ENCODE measurements around the gene GIGYF2. TPM values are rescaled to one million over a fixed set of nuclear protein-coding genes. Genes with fewer than 3 reads are reported as not detected.

Gene GIGYF2
- total RNA-seq, 1 experiment from 2014 or later: 60.6 TPM

DNA sequence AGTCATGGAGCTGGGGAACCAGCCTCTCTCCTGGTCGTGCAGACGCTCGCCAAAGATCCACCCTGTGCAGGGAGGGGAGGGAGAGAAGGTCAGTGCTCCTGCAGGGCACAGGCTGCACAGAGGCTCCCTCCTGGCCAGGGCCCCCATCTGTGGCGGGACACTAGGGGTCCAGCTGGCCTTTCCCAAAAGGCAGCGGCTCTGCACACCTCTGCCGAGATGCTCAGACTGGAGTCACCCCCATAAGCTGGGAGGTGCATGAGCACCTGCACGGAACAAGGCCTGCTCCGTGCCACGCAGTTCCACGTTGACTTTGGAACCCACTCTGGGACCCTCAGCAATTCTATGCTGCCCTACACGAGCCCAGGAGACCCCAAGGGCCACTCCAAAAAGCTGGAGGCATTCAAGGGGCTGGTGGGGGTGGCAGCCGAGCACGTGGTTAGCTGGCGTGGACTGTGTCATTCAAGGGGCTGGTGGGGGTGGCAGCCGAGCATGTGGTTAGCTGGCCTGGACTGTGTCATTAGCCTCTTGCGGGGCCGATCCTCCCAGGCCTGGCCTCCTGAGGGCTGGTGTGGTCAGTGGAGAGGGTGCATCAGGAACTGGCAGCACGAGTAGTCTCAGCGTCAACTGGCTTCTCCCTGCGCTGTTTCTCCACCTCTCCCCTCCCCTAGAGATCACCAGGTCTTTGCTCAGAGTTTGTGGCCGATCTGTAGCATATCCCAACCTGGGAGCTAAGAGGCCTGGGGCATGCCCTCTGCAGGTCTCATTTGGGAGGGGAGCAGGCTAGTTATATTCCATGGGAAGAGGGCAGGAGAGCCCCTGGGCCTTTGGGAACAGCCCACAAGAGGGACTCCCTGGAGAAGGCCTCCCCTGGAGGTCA is 182.7 kb downstream of the GIGYF2 start:
- ChIA-PET CTCF (no interaction called here), RAD21 (ENCODE audit: low non-redundant PET in 1 of 2, low total read pairs in 2 of 2, uncharacterized antibody in 2 of 2, unreplicated experiment in 2 of 2) (no interaction called here), POLR2A (no interaction called here)
- TF ChIP-seq RAD21 (IDR thresholded peaks at IDR 0.05; ENCODE audit: low read depth) (no peak), EGR1 (IDR thresholded peaks at IDR 0.05; ENCODE audit: low read depth) (no peak), TCF7L2 (IDR thresholded peaks at IDR 0.05; ENCODE audit: borderline replicate concordance, extremely low read depth, insufficient read depth, insufficient read length) (no peak)
- no peak for ATAC-seq
- H3K36me3 ChIP-seq (ENCODE audit: control insufficient read depth in 1 of 2, insufficient read depth in 2 of 2, low read length in 2 of 2): 0 out of 4 replicates have a peak, but pooled peaks cover 0 to 3% of the 10 kb centered on the region in 2 experiments
- intact Hi-C loops (cut with micrococcal nuclease): no loop called here
- no peak overlapping the region for H3K4me2 ChIP-seq (ENCODE audit: low read length)
- H3K9me2 ChIP-seq (ENCODE audit: insufficient read depth): no peaks in the 10 kb centered on the region
- no peak overlapping the region for H3K4me3 ChIP-seq (replicated peaks in 1 of 2; ENCODE audit: low read depth in 1 of 2, low read length in 2 of 2)
- H2AFZ ChIP-seq (ENCODE audit: low read depth, low read length, poor library complexity, severe bottlenecking): no peak overlapping the region
- no TSS peak for BruUV-seq (replicated peaks)
- no peaks in the 10 kb centered on the region for H3K9me3 ChIP-seq (ENCODE audit: control insufficient read depth in 1 of 2, insufficient read depth in 1 of 2, low read depth in 1 of 2, low read length in 2 of 2)
- H3K27me3 ChIP-seq (ENCODE audit: insufficient read depth, low read length): no peaks in the 10 kb centered on the region
- no peak for DNase-seq (ENCODE audit: low read depth, low spot score)
- no peak overlapping the region for H3K27ac ChIP-seq (ENCODE audit: low read depth, low read length)
- H4K20me1 ChIP-seq (ENCODE audit: insufficient read depth): no peaks in the 10 kb centered on the region
- no peaks in the 10 kb centered on the region for H3K79me2 ChIP-seq (ENCODE audit: insufficient read depth, low read length)
- H3K9ac ChIP-seq (ENCODE audit: low read length): no peak overlapping the region
- no peaks in the 10 kb centered on the region for H3K4me1 ChIP-seq (ENCODE audit: control insufficient read depth in 1 of 2, insufficient read depth in 2 of 2, low read length in 2 of 2)

DNA sequence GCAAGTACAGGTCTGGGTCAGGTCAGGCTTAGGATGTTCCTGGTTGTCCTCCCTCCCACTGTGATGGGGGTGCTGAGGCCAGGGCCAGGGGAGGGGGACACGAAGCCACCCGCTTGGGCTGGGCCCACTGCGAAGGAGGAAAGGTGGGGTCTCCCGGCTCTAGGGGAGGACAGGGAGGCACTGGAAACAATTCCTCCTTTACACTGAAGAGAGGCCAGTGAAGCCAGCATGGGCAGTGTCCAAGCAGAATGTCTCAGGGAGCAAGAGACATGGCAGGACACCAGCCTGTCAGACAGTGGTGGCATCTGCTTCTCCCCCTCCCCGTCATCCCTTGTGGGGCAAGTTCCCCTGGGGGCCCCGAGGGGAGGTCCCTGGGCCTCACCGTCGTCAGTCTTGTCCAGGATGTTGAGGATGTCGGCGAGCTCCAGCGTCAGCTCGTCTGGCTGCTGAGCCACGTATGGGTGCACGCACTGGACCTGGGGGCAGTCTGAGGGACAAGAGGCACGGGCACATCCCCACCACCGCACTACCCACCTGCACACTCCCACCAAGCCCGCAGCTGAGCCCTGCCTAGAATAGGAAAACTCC is 183.7 kb downstream of the GIGYF2 start:
- Histone ChIP-seq H3K9ac (ENCODE audit: low read length) (no peak overlapping the region), H3K27me3 (ENCODE audit: insufficient read depth, low read length) (no peaks in the 10 kb centered on the region), H3K27ac (ENCODE audit: low read depth, low read length) (no peak overlapping the region), H3K36me3 (ENCODE audit: control insufficient read depth in 1 of 2, insufficient read depth in 2 of 2, low read length in 2 of 2) (0 out of 4 replicates have a peak, but pooled peaks cover 0 to 3% of the 10 kb centered on the region in 2 experiments), H3K4me2 (ENCODE audit: low read length) (no peak overlapping the region), H3K4me1 (ENCODE audit: control insufficient read depth in 1 of 2, insufficient read depth in 2 of 2, low read length in 2 of 2) (no peaks in the 10 kb centered on the region), H3K9me2 (ENCODE audit: insufficient read depth) (no peaks in the 10 kb centered on the region), H3K9me3 (ENCODE audit: control insufficient read depth in 1 of 2, insufficient read depth in 1 of 2, low read depth in 1 of 2, low read length in 2 of 2) (no peaks in the 10 kb centered on the region), H2AFZ (ENCODE audit: low read depth, low read length, poor library complexity, severe bottlenecking) (no peak overlapping the region), H3K4me3 (replicated peaks in 1 of 2; ENCODE audit: low read depth in 1 of 2, low read length in 2 of 2) (no peak overlapping the region), H3K79me2 (ENCODE audit: insufficient read depth, low read length) (no peaks in the 10 kb centered on the region), H4K20me1 (ENCODE audit: insufficient read depth) (no peaks in the 10 kb centered on the region)
- intact Hi-C loops (cut with micrococcal nuclease): no loop called here
- CTCF ChIA-PET: no interaction called here
- no TSS peak for BruUV-seq (replicated peaks)
- no peak for TF ChIP-seq ZNF274 (IDR thresholded peaks at IDR 0.05; ENCODE audit: low read depth, low read length)
- TF ChIP-seq SIN3A (IDR thresholded peaks at IDR 0.05; ENCODE audit: low read depth): no peak
- TF ChIP-seq JUND (IDR thresholded peaks at IDR 0.05): no peak
- no peak for TF ChIP-seq ATF3 (IDR thresholded peaks at IDR 0.05)
- TF ChIP-seq POLR2AphosphoS5 (IDR thresholded peaks at IDR 0.05; ENCODE audit: low read depth, low read length): no peak
- DNase-seq (ENCODE audit: low read depth, low spot score) (no peak), ATAC-seq (no peak)
- POLR2A ChIA-PET: interaction anchor here (1.4 kb wide), 1 partner anchor 10 kb away, joined by 5 read pairs; no protein-coding TSS in a partner anchor
- RAD21 ChIA-PET (ENCODE audit: low non-redundant PET in 1 of 2, low total read pairs in 2 of 2, uncharacterized antibody in 2 of 2, unreplicated experiment in 2 of 2): no interaction called here

Data from HCT116 (cell line).